Gastrocnemius medialis (tissue), 4 donors: ENCODE results near the gene IL6ST. TPM values are rescaled to one million over a fixed set of nuclear protein-coding genes. Genes with fewer than 3 reads are reported as not detected.
"Not testable (repeated sequence)": the region's sequence is repeated elsewhere in the genome, so short reads cannot be mapped to it uniquely, and the experiment has no call there.

Source experiments
- ATAC-seq, 2 donors: fragments of 150-250 bp; one replicate each; pipeline ENCODE4 v1.9.1; 2016
- DNase-seq, 2 donors: peaks; one replicate each; pipeline ENCODE4 v3.0.0-alpha.2; 2019
- H3K27ac ChIP-seq, 4 donors: fragments of 200-600 bp; sonication (generic); 1 replicate in 1 of 4; 2 replicates in 3 of 4; pipeline ENCODE4 v1.5.1; 2016 to 2018; ENCODE audit warnings: mild to moderate bottlenecking in 2 of 4, moderate library complexity in 1 of 4
- H3K27me3 ChIP-seq, 3 donors: fragments of 200-600 bp; sonication (generic) in 2 of 3; 1 replicate in 1 of 3; 2 replicates in 2 of 3; pipeline versions ENCODE4 v1.5.1 to v1.6.0; 2016 to 2019; ENCODE audit warnings: mild to moderate bottlenecking in 1 of 3, moderate library complexity in 1 of 3
- H3K36me3 ChIP-seq, 2 donors: fragments of 200-600 bp; sonication (generic) in 1 of 2; one replicate each; pipeline ENCODE4 v1.5.1; 2017 to 2018
- H3K4me1 ChIP-seq, 2 donors: fragments of 200-600 bp; sonication (generic) in 1 of 2; one replicate each; pipeline ENCODE4 v1.5.1; 2016 to 2017; ENCODE audit warnings: mild to moderate bottlenecking in 2 of 2
- H3K4me3 ChIP-seq, 4 donors: fragments of 200-600 bp; sonication (generic) in 3 of 4; 1 replicate in 1 of 4; 2 replicates in 3 of 4; pipeline ENCODE4 v1.5.1; 2016 to 2019; ENCODE audit warnings: mild to moderate bottlenecking in 2 of 4
- H3K9me3 ChIP-seq, 3 donors: fragments of 200-600 bp; sonication (generic) in 2 of 3; 1 replicate in 1 of 3; 2 replicates in 2 of 3; pipeline ENCODE4 v1.5.1; 2016 to 2019
- POLR2A ChIP-seq, 2 donors: fragments of 450-650 bp; IDR thresholded peaks; one replicate each; pipeline ENCODE4 v1.6.1; 2017; ENCODE audit warnings: antibody characterized with exemption in 2 of 2, mild to moderate bottlenecking in 2 of 2, moderate library complexity in 2 of 2
- in situ Hi-C, 4 donors: fragments of 200-750 bp; cut with MboI; loops; one replicate each; pipeline versions ENCODE4 v1.15.0 to v1.8.0; 2017; ENCODE audit warnings: low sequenced_read_pairs in 4 of 4
- intact Hi-C: fragments of 100-400 bp; cut with DNase I; formaldehyde crosslinking; loops from one replicate; pipeline ENCODE4 v1.15.1; 2023; ENCODE audit warnings: low total_unique reads
- total RNA-seq, 4 donors: library from RNA; depleted of rRNA; stranded (reverse); fragments of >200 nt; gene quantifications; one replicate each; pipeline versions ENCODE4 v1.1.0 to v1.2.3, GENCODE V29; 2016
- TF ChIP-seq, protein P1 (sequence below), 5 experiments: fragments of 450-650 bp in 3 of 5; fragments of 200-600 bp in 2 of 5; sonication (generic) in 2 of 5; IDR thresholded peaks in 4 of 5; conservative IDR thresholded peaks in 1 of 5; 1 replicate in 4 of 5; 2 replicates in 1 of 5; pipeline ENCODE4 v1.5.1; 2016 to 2019; ENCODE audit warnings: antibody characterized with exemption in 5 of 5, mild to moderate bottlenecking in 3 of 5, moderate library complexity in 3 of 5

The IL6ST gene
- total RNA-seq: 100 to 1,000 TPM; 128 to 228 (median 167) TPM

GRCh38 chr5:55994495-55994997, at the start of gene IL6ST:
IL6ST (minus strand) TSS chr5:55994963; CDS start chr5:55976278, 18,685 bp downstream.
- in situ Hi-C loops: loop anchor here in 3 of 4 donors (25.0 kb wide), 2 partner anchors 193 to 1193 kb away; no protein-coding TSS in a partner anchor
- ATAC-seq: peak; percentile 72 to 76

DNA sequence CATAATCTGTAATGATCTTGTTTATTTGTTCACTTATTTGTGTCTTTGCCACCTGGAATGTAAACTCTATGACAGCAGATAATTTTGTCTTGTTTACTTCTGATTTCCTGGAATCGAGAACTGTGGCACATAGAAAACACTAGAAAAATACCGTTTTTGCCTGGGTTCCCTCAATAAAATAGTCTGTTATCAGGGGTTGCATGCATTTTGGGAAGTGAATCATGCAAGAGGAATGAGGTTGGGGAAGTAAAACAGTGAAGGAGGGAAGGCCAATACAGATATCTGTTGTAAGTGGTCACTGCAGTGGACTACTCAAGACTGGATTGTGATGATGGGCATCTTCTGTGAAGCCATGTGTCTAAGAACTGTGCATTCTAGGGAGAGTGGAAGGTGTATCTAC, 45.2 kb upstream of the IL6ST start:
- no peak for DNase-seq
- no peak for ATAC-seq
- in situ Hi-C loops (no loop called here), intact Hi-C loops (no loop called here)
- Histone ChIP-seq H3K27ac (no peak overlapping the region), H3K4me1 (no peaks in the 10 kb centered on the region), H3K27me3 (no peaks in the 10 kb centered on the region), H3K9me3 (no peaks in the 10 kb centered on the region), H3K36me3 (no peaks in the 10 kb centered on the region), H3K4me3 (no peak overlapping the region)
- TF ChIP-seq POLR2A (IDR thresholded peaks at IDR 0.05): no peak
- TF ChIP-seq, protein P1, sequence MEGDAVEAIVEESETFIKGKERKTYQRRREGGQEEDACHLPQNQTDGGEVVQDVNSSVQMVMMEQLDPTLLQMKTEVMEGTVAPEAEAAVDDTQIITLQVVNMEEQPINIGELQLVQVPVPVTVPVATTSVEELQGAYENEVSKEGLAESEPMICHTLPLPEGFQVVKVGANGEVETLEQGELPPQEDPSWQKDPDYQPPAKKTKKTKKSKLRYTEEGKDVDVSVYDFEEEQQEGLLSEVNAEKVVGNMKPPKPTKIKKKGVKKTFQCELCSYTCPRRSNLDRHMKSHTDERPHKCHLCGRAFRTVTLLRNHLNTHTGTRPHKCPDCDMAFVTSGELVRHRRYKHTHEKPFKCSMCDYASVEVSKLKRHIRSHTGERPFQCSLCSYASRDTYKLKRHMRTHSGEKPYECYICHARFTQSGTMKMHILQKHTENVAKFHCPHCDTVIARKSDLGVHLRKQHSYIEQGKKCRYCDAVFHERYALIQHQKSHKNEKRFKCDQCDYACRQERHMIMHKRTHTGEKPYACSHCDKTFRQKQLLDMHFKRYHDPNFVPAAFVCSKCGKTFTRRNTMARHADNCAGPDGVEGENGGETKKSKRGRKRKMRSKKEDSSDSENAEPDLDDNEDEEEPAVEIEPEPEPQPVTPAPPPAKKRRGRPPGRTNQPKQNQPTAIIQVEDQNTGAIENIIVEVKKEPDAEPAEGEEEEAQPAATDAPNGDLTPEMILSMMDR (IDR thresholded peaks at IDR 0.05 in 4 of 5, conservative IDR thresholded peaks at IDR 0.05 in 1 of 5): no peak

More at GRCh38 chr5:55994495-55994997, at the start of gene IL6ST:
- peak; percentile 96 to 98 for TF ChIP-seq POLR2A (IDR thresholded peaks at IDR 0.05)
- TF ChIP-seq, protein P1 (IDR thresholded peaks at IDR 0.05 in 4 of 5, conservative IDR thresholded peaks at IDR 0.05 in 1 of 5): peak in 1 of 5 experiments; percentile 17
- Histone ChIP-seq H3K4me1 (peaks cover 37 to 38% of the 10 kb centered on the region in 2 donors), H3K9me3 (no peaks in the 10 kb centered on the region), H3K27ac (peak within 1 kb of the TSS; percentile 95 to 99 (median 98)), H3K4me3 (peak within 1 kb of the TSS; percentile 82 to 95 (median 84)), H3K27me3 (no peaks in the 10 kb centered on the region), H3K36me3 (no peaks in the 10 kb centered on the region)
- intact Hi-C loops: loop anchor here (2.0 to 10.0 kb wide), 5 partner anchors 16 to 1180 kb away; partner anchors contain the start of genes GPBP1 and MAP3K1
- peak in 1 of 2 donors; percentile 42 for DNase-seq

DNA sequence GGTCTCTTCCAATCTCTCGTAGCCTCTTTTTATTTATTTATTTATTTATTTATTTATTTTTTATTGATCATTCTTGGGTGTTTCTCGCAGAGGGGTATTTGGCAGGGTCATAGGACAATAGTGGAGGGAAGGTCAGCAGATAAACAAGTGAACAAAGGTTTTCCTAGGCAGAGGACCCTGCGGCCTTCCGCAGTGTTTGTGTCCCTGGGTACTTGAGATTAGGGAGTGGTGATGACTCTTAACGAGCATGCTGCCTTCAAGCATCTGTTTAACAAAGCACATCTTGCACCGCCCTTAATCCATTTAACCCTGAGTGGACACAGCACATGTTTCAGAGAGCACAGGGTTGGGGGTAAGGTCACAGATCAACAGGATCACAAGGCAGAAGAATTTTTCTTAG, 43.4 kb upstream of the IL6ST start:
- in situ Hi-C loops, H3K27ac ChIP-seq, H3K9me3 ChIP-seq, intact Hi-C loops, ATAC-seq, H3K36me3 ChIP-seq, DNase-seq, H3K4me3 ChIP-seq, H3K27me3 ChIP-seq, H3K4me1 ChIP-seq: not testable (repeated sequence)

DNA sequence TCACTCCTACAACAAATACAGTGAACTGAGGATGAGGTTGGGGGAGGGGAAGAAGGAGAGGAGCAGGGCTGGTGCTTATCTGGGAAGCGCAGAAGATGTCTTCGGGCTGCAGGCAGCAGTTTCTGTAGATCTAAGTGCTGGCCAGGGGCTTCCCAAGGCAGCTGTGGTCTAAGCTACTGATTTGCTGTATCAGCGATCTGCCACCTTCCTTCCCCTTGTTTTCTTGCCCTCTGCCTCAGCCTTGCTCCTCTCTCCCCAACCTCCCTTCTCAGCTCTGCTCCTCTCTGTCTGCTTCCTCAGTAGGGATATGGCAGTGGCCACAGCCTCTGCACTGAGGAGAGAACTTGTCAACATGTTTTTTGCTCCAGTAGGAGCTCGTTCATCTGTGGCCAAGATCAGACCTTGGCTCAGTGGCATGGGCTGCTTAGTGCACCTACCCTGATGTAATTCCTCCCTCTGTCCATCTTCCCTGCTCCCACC, 42.8 kb upstream of the IL6ST start:
- intact Hi-C loops (no loop called here), in situ Hi-C loops (no loop called here)
- Histone ChIP-seq H3K27ac (no peak overlapping the region), H3K4me3 (no peak overlapping the region), H3K36me3 (no peaks in the 10 kb centered on the region), H3K27me3 (no peaks in the 10 kb centered on the region), H3K4me1 (no peaks in the 10 kb centered on the region), H3K9me3 (no peaks in the 10 kb centered on the region)
- DNase-seq: no peak
- TF ChIP-seq, protein P1 (IDR thresholded peaks at IDR 0.05 in 4 of 5, conservative IDR thresholded peaks at IDR 0.05 in 1 of 5): no peak
- TF ChIP-seq POLR2A (IDR thresholded peaks at IDR 0.05): no peak
- ATAC-seq: no peak

DNA sequence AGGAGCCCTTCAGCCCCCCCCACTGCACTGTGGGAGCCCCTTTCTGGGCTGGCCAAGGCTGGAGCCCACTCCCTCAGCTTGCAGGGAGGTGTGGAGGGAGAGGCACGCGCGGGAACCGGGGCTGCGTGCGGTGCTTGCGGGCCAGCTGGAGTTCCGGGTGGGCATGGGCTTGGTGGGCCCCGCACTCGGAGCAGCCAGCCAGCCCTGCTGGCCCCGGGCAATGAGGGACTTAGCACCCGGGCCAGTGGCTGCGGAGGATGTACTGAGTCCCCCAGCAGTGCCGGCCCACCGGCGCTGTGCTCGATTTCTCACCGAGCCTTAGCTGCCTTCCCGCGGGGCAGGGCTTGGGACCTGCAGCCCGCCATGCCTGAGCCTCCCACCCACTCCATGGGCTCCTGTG, 40.6 kb upstream of the IL6ST start:
- ATAC-seq, H3K4me3 ChIP-seq, DNase-seq, in situ Hi-C loops, H3K4me1 ChIP-seq, intact Hi-C loops, H3K9me3 ChIP-seq, H3K27ac ChIP-seq, H3K36me3 ChIP-seq, H3K27me3 ChIP-seq: not testable (repeated sequence)

DNA sequence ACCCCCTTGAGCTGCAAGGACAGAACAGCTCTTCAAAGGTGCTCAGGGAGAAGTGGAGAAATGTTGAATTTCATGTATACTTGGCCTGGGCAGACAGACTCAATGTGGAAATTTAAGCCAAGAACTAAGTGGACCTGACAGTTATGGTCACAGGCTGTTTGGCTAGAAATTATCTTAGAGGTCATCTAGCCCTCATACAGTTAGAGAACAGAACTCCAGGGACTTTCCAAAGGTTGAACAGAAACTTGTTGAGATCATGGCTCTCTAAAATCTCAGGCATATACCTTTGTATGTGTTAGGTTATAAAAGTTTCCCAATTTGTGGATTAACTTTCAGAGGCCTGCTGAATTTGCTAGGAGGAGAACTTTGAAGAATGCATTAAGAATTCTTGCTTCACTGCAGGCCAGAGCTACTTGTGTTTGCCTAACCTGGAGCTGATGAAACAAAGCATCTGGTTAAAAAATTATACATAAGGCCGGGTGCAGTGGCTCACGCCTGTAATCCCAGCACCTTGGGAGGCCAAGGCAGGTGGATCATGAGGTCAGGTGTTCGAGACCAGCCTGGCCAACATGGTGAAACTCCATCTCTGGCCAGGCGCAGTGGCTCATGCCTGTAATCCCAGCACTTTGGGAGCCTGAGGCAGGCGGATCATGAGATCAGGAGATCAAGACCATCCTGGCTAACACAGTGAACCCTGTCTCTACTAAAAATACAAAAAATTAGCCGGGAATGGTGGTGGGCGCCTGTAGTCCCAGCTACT, 35.3 kb upstream of the IL6ST start:
- H3K4me1 ChIP-seq, DNase-seq: not testable (repeated sequence)

More for the DNA sequence above, 35.3 kb upstream of the IL6ST start:
- H3K36me3 ChIP-seq, H3K27me3 ChIP-seq, H3K9me3 ChIP-seq, H3K4me3 ChIP-seq, H3K27ac ChIP-seq, intact Hi-C loops, in situ Hi-C loops, ATAC-seq: not testable (repeated sequence)
